HG02763 (cell line): ENCODE results near the gene INPP5B.
"Not testable (repeated sequence)": the region's sequence is repeated elsewhere in the genome, so short reads cannot be mapped to it uniquely, and the experiment has no call there.

Experiments used
- ATAC-seq: cut with Tn5 transposase; IDR thresholded peaks from one replicate; pipeline ENCODE4 v1.9.1; 2021; ENCODE audit warnings: mild to moderate bottlenecking, moderate library complexity; ENCODE audit not compliant: unreplicated experiment

Gene INPP5B

DNA sequence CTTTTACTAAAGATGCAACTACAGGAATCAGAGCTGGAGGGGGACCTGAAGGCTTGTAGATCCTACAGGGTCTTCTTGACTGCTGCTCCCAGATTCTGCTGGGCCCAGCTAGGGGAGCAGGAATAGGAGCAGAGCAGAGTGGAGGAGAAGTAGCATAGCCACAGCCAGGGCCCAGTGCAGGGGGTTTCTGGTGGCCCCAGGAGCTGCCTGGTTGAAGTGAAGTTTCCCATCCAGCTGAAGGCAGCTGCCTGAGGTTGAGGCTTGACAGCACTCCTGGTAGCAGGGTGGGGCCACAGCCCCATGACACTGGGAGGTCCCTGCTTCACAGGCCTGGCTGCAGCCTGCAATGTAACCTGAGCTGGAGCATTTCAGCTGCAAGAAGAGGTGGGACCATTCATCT is 2.0 kb upstream of the INPP5B start:
- ATAC-seq: no peak

DNA sequence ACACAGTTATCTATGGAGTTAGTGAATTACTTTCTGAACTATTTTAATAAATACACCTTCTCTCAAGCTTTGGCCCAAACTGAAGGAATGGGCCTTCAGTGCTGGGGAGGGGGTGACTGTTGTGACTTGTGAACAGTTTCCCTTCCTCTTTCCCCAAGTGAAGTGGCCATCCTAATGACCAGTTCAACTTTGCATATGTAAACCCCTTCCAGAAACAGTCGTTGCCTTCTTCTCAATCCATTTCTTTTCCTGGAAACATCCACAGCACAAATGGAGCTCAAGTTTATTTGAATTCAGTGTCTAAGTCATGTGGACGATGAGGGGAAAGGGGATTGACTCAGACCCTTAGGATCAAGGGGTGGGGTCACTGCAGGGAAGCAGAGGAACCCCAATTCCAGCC is 1.3 kb upstream of the INPP5B start:
- no peak for ATAC-seq

DNA sequence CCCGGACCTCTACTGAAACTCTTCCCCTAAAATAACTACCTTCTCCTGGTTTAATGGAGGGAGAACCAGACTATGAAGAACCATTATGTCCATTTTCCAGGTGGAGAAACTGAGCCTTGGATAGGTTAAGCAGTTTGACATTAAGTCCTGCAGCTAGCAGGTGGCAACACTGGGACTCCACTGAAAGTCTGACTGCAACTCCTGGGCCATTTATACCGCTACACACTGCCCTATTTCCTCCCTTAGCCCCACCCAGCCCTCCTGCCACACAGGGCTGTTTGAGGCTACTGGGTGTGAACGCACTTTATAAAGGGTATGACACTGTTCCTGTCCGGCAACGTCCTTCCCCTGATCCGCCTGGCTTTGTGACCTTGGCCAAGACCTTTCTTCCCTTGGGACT is 511 bp upstream of the INPP5B start:
- no peak for ATAC-seq

DNA sequence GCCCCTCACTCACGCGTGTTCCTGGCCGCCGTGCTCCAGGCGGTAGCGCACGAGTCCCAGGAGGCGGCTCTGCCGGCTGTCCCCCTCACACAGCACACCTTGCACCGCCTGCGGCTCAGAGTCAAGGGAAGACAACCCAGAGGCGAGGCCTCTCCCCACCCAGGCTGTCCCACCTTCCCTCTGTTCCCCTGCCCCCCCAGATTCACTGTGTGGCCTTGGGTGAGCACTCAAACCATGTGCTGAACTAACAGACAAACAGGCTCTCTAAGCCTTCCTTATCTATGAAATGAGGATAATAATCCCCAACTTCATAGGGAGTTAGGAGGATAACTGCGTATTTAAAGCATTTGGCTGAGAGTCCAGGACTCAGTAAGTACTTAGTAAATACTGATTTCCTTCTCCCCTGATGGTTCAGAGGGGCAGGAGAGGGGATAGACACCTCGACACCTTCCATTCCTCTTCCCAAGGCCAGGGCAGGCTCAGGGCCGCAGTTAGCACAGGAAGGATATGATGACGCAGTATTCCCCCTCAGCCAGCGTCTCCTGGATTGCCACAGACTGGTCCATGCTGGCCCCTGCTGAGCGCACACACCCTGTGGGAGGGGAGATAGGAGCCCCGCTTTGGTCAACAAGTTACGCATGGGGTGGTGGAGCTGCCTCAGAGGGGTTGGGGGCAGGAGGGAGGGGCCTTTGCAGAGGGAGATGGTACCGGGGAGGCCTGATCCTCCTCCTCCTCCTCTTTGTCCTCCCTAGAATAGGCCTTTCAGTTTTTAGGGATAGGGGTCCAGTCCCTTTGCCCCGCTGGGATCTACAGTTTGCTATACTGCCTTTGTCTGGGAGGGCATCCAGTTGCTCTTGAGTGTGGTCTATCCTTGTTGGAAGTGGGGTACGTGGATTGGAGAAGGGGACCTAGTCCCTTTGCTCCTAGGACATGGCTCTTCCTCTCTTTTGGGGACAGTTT is 830 bp downstream of the INPP5B start:
- no peak for ATAC-seq

DNA sequence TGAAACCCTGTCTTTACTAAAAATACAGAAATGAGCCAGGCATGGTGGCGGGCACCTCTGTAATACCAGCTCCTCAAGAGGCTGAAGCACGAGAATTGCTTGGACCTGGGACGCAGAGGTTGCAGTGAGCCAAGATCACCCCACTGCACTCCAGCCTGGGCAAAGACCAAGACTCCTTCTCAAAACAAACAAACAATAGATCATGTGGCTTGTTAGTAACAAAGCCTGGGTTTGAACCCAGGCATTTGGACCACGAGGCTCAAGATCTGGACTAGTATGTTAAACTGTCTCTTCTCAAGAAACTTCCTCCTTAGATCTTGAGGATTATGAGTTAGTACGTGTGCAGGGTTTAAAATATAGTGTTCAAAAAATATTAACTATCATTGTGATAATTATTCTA is 1.6 kb downstream of the INPP5B start:
- ATAC-seq: no peak

DNA sequence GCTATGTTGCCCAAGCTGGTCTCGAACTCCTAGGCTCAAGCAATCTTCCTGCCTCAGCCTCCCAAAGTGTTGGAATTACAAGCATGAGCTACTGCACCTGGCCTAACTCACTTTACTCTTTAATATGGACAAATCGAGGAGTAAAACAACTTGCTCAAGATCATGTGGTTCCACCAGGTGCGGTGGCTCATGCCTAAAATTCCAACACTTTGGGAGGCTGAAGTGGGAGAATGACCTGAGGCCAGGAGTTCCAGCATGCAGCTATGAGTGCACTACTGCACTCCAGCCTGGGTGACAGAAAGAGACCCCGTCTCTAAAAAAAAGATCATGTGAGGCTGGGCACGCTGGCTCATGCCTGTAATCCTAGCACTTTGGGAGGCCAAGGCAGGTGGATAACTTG is 2.0 kb downstream of the INPP5B start:
- no peak for ATAC-seq

DNA sequence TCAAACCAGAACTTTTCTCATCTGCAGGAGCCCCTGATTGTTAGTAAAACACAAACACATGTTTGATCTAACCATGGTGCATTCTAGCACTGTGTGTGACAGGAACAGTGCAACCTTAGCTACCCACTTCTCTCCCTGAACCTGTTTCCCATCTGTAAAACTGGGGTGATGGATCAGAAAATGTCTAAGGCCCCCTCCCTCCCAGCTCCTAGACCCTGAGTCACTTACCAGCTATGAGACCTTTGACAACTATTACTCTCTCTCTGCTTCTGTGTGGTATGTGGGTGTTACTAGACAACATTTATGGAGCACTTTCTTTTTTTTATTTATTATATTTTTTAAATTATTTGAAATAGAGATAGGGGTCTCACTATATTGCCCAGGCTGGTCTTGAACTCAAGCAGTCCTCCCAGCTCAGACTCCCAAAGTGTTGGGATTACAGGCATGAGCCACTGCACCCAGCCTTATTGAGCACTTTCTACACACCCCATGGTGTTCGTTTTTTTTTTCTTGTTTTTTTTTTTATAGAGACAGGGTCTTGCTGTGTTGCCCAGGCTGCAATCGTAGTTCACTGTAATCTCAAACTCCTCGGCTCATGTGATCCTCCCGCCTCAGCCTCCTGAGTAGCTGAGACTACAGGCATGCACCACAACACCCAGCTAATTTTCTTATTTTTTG is 2.6 kb downstream of the INPP5B start:
- ATAC-seq: no peak

DNA sequence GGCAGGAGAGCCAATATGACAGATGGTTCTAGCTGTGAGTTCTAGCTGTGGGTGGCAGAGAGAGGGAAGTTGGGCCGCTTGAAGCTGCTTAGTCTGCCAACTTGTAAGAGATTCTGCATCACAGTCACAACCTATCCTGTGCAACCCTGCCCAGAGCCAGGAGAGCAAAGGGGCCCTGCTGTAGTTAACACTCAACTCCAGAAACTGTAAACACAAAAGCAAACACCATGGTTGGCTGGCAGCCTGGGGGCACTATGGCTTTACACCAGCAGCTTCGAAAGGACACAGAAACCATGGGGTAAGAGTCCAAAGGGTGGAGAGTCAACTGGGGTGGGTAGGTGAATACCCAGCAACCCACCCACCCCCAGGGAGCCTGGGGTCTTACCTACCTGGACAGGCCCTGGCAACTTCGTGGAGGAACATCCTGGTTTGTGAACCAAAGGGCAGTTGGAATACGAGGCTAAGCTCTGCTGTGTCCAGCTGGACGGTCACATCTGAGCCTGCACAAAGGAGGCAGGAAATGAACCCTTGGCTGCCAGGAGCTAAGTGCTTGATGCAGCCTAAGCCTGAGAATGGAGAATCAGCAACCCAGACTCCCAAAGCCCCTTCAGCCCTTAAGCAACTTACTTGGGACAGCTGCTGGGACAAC is 6.4 kb downstream of the INPP5B start:
- no peak for ATAC-seq

DNA sequence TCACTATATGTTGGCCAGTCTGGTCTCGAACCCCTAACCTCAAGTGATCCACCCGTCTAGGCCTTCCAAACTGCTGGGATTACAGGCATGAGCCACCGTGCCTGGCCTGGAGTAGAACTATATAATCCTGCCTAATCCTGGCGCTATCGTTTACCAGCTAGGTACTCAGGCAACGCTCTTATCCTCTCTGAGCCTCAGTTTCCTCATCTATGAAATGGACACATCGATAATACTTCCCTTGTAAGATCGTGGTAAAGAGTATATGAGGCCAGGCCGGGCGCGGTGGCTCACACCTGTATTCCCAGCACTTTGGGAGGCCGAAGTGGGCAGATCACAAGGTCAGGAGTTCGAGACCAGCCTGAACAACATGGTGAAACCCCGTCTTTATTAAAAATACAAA is 10.1 kb downstream of the INPP5B start:
- not testable (repeated sequence) for ATAC-seq

DNA sequence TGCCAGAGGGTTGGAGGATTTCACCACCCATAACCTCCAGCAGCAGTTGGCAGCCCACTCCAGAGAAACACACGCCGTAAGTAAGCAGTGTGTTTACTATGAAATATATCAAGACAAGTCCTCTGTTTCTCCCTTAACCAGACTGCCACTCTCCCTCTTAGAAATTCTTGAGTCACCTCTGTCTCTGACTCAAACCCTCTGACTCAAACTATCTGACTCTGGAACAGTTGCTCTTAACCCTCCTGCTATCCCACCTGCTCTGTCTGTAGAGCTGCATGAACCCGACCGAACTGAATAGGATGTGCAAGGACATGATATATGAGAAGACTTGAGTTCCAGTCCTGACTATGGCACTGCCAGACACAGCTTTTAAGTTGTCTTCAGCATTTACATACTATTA is 14.1 kb downstream of the INPP5B start:
- no peak for ATAC-seq

DNA sequence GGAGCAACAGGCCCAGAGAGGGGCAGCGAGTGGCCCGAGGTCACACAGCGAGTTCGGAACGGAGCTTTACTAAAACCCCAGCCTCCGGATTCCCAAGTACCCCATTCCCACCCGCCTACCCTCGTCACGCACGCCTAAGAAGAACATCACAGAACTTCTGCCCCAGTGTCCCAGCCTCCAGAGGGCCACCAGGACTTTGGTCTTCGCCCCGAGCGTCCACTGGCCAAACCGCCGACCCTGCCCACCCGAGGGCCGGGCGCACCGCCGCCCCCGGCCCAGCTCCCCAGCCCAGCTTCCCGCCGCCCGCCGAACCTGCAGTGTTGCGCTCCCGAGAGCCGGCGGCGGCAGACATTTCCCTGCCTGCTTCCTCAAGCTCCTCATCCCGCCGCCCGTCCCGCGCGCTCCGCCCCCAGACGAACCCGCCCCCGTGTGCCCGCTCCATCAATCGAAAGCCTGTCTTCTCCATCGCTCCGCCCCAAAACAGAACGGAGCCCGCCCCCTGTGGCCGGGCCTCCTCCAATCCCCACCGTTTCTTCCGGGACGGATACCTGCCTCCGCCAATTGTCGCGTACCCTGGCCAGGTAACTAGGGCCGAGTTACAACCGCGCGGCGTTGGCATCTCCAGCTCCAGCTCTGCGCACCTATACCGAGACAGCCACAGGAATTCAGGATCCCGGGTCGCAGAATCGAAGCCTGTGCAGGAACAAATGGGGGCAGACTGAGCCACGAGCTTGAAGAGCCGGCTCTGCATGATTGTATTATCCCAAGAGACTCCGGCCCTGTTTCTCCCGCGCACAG is 15.3 kb downstream of the INPP5B start:
- ATAC-seq: peak; percentile 94

DNA sequence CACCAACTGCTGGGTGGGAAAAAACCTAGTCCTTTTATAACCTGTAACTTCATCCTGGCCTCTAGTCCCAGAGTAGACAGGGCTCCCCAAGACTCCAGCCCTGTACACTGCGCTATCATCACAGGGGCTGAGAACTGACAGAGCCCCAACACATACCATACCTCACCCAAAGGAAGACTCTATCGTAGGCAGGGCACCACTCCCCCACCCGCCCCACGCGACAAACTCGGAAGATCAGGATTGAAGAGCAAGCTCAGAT is 15.8 kb downstream of the INPP5B start:
- no peak for ATAC-seq

DNA sequence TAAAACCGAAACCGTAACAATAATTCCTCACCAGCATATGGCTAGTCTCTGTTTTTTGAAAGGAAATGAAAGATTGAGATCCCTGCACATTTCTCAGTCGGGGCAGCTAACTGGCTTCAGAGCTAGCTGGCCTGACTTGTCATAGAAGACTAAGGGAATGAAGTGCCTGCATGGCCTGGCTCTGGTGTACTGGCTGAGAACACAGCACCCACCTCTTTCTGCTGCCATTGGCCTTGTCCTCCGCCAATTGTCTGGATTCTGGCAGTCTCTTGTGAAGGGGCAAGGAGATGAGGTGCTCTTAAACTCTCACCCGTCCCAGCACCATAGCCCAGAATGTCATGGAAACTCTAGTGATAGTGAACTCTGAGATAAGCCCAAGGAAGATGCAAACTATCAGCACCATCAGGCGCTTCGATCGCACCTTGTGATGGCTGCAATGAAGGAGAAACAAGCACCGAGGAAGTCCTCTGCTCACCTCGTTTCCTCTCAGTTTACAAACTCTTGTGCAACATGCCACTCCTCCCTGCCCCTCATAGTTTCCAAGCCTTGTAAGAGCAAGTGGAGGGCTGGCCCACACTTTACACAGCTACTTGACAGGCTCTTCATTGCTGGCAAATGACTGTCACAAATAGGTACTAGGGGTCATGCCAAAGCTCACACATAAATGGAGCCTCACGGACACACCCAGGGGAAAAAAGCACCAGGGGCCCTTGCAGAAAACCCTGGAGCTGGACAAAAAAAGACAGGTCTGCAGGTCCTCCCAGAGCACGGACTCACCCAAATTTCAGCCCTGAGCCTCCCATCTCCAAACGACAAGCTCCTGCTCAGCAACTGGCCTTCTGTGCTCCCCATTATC is 16.4 kb downstream of the INPP5B start:
- no peak for ATAC-seq

DNA sequence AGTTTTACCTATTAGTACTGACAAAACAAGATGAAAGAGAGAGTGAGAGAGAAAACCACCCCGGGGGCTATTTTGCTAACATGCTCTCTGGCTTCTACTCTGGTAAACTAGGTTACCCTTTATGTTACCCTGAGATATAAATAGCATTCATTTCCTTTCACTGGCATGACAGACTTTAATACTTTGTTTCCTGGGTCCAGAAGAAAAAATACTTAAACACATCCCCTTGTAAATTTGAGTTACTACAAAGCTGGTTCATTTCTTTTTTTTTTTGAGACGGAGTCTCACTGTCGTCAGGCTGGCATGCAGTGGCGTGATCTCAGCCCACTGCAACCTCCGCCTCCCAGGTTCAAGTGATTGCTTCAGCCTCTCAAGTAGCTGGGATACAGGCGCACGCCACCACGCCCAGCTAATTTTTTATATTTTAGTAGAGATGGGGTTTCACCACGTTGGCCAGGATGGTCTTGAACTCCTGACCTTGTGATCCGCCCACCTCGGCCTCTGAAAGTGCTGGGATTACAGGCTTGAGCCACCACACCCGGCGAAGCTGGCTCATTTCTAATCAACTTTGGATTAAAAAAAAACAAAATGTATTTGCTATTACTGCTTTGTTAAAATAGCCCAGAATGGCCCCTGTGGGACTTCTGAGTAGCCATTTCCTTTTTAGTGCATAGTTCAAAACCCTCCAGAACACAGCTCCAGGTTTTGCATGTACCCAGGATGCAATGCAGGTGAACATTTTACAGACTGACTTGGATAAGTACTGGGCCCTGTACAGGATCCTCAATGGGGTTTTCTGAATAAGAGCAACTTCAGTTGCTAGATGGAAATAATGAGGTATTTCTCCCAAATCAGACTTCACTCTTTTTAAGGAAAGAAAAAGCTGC is 20.6 kb downstream of the INPP5B start:
- ATAC-seq: no peak

DNA sequence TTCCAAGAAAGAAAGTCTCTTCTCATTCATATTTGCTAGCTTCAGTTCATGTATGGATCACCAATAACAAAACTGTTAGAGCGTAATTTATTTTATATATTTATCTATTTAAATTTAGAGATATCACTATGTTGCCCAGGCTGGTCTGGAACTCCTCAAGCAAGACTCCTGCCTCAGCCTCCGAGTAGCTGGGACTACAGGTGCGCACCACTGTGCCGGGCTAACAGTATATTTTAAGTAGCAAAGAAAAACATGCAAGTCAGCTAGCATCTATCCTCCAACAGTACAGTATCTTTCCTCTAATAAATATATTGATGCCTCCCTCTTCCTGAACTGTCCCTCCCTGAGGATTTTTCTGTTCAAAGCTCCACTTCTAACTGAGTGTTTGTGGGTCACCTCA is 21.5 kb downstream of the INPP5B start:
- ATAC-seq: no peak

DNA sequence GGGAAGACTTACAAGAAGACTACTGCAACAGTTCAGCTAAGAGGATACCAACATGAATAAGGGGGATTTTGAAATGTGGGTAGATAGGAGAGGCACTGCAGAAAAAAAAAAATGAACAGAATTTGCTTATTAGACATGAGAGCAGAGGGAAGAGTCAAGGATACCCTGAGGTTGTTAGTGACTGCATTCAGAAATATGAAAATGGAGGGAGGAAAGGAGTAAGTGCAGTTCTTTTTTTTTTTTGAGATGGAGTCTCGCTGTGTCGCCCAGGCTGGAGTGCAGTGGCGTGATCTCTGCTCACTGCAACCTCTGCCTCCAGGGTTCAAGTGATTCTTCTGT is 23.3 kb downstream of the INPP5B start:
- ATAC-seq: no peak

DNA sequence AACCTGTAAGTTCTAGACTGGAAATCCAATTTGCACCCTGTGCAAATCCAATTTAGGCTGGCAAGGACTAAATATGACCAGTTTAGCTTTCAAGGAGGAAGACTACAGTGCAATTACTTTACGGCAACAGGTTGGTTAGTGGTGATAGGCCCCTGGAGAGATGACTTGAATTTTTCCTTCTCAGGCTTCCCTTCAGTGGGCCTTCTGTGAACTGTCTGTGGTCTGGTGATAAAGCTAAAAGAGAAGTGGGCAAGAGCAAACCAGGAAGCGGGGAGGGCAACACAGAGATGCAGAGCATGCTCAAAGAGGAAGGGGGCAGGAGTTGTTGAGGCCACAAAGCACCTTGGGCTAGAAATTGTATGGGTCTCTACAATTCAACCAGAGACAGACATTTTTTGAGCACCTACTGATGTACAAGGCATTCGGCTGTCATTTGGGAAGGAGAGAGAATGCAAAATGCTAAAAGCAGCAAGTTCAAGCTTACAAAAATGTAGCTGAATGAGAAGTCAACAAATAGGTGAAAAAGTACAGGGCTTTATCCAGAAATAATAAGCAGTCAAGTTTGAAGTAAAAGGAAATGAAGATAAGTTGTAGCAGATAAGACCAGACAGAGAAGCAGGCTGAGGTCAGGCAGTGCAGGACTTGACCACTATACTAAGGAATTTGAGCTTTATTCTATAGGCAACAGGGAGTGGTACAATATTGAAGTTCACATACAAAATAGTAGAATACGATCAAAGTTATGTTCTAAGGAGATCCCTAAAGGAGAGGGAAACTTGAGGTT is 23.9 kb downstream of the INPP5B start:
- peak; percentile 52 for ATAC-seq

DNA sequence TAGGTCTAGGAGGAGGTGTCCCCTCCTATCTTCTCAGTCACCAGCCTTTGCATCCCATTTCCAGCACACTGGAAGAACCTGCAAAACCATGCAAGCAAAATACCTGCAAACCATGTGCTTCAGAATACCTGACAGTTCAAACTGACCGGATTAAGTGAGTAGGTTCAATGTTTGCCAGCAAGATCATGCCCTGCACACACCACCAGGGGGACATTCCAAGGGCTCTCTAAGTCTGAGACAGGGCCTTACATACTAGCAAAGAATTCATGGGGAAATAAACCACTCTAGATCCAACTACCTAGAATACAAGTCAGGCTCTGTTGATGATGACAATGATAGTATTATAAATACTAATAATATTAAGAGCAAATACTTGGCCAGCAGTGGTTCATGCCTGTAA is 27.6 kb downstream of the INPP5B start:
- no peak for ATAC-seq
